CD4-positive, alpha-beta T cell treated with Interleukin-2 at 100 ng/mL for 4 hours (primary cell): Measurements from ENCODE around the gene CSF2.
A peak's percentile ranks its signal among the peaks of the same experiment; 100 is the strongest.

ENCODE experiments used
- DNase-seq: peaks from one replicate; pipeline ENCODE4 v3.0.0-alpha.2; 2020; ENCODE audit warnings: low spot score

Gene CSF2

DNA sequence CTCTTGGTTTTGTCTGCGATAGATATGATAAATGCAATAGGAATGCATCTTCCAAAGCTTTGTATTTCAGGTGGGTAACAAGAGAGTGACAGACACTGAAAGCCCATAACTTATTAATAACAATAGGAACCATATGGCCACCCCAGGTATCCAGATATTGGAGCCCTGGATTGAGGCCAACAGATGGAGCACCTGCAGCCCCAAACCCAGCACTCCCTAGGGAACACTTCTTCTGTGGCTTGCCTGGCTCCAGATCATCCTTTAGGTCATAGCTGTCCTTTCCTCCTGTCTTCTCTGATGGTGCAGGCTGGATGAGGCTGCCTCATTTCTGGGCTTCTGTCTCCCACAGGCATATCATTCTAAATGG lies 18.2 kb upstream of the CSF2 start:
- no peak for DNase-seq

DNA sequence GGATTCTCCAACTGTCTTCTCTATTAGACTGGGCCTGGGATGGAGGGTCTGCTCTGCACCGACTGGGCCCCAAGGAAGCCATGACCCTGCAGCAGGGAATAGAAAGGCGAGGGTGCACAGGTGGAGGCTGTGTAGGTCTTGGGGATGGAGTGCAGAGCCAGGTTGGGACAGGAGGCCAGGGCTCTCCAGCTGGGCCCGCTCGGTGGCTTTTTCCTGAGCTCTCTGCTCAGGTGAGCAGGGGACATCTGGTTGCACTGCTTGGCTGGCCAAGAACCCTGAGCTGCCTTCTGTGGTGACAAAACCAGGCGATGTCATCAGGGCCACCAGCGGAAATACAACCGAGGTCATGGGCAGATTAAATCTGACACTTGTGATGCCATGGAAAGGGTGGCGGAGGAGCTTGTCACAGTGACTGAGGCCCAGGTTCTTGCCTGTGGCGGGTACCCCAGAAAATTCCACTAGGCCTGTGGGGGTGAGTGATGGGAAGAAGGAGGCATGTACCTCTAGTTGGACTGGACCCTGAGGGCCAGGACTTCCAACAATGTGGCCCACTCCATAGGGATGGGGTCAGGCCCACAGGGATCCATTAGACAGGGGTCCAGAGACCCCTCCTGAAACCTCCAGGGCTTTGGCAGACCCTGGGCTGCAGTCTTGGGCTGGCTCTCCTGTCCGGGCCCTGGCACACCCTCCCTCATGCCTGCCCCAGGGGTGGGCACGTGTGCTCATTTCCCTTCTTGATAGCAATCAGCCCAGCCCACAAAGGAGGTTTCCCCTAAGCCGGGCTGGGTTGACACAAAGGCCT lies 17.6 kb upstream of the CSF2 start:
- DNase-seq: peak; percentile 52

DNA sequence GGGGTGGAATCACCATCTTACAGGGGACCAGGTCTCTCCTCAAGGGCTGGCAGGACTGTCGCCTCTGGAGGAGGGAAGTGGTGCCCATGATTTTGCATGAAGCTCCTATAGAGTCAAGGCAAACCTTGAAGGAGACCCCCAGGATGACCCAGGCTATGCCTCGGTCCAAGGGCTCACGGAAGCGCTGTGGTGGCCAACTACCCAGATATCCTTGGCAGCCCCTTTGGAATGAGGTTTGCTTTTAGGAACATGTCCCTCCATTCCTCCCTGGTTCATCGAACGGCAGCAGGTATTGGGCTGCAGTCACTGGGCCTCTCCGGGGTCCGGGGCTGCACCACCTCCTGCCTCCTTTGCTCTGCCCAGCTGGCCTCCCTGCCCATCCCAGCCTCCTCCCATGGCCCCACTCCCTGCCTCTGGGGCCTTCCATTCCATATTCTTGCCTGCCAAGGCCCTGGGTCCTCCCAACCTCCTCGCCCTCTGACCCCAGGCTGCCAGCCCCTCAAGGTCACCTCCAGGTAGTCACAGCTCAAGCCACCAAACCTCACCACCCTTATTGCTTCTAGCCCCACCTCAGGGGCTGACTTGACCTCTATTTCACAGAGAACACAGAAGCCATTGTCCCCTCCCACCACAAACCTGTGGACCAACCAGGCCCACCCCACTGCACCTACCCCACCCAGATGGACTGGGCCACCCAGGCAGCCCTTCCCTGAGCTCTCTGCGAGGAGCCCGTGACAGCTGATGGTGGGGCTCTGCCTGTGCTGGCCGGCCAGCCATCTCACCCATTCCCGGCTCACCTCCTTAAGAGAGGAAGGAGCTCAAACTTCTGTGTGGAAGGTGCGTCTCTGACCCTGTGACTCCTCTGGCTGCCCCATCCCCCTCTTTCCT lies 16.7 kb upstream of the CSF2 start:
- no peak for DNase-seq

DNA sequence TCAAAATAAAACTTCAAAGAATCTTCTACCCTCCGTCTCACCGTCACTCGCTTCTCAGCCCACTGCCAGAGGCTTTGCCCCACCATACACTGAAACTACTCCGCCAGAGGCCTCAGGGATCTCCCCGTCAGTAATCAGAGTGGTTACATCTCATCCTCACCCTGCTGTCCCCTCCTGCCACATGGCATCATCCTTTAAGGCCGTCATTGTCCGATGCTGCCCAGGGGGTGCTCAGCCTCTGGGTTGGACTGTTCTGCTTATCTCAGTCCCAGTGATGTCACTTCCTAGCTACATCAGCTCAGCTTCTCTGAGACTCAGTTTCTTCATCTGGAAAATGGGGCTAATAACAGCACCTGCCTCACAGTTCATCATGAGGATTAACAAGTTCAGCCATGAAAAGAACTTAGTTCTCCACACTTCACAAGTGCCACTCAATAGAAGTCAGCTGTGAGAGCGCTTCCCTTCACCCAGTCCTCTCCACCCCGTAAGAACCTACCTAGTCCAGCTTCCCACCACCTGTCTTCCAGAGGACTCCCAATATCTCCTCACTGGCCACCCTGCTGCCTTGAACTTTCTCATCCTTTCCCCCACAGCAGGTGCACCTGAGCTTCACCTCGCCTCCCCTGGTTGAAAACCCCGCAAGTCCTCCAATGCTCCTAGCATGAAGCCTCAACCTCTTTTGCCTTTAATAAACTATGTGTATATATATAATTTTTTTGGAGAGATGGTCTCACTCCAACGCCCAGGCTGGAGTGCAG lies 15.9 kb upstream of the CSF2 start:
- no peak for DNase-seq

DNA sequence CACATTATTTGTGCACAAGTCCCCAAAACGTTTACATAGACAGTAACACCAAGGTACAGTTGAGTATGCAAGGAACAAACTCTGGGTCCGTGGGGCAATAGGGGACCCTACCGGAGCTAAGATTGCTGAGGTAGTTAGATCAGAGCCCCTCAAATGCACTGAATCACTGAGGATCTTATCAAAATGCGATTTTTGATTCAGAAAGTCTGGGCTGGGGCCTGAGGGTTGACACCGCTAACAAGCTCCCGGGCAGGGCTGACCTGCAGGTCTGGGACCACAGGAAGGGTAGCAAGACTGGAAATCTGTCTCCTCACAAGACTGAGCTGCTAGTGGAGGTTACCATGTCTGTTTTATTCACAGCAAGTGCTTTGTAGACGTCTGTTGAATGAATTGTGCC lies 14.9 kb upstream of the CSF2 start:
- DNase-seq: no peak

DNA sequence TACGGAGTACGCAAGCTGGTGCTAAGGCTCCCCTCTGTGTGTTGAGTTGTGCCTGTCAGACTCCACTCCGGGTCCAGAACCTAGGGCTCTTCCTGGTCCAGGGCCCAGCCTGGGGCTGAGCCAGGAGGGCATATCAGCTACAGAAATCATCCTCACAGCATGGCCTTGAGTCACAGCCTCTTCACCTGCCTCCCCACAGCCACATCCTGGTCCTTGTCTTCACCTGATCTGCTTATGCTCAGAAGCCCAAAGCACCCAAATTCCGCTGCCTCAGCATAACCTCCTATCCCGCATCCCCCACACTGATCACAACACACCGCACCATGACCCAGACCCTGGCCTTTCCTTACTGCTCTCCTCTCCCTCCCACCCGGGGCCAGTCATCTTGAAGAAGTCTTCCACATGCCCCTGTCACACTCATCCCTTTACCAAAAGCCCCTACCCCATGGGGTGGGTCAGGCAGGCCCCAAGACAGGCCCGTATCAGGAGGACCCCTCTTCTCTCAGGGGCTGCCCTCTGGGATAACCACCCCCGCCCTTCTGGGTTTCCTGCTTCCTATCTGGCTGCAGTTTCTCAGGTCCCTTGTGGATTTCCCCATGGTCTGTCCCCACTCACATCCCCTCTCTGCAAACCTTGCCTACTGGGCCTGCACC lies 14.4 kb upstream of the CSF2 start:
- DNase-seq: peak; percentile 42

DNA sequence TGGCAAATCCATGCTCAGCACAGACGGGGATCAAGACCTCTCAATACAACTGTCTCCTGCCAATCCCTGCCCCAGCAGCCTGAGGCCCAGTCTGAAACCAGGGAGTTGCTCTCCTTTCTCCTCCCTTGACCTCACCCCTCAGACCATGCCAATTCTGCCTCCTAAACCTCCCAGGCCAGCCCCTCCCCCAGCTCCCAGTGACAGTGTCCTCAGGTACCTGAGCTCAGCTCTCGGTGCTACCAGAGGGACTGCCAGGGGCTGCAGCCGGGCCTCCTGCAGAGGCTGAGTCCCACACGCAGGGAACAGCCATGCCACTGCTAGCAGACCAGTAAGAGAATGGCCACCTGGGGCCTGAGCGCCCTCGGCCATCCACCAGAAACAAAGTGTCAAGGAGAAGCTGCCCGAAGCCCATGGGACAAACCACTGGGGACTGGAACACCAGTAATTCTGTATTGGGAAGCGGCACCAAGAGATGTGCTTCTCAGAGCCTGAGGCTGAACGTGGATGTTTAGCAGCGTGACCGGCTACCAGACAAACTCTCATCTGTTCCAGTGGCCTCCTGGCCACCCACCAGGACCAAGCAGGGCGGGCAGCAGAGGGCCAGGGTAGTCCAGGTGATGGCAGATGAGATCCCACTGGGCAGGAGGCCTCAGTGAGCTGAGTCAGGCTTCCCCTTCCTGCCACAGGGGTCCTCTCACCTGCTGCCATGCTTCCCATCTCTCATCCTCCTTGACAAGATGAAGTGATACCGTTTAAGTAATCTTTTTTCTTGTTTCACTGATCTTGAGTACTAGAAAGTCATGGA lies 13.7 kb upstream of the CSF2 start:
- DNase-seq: no peak

DNA sequence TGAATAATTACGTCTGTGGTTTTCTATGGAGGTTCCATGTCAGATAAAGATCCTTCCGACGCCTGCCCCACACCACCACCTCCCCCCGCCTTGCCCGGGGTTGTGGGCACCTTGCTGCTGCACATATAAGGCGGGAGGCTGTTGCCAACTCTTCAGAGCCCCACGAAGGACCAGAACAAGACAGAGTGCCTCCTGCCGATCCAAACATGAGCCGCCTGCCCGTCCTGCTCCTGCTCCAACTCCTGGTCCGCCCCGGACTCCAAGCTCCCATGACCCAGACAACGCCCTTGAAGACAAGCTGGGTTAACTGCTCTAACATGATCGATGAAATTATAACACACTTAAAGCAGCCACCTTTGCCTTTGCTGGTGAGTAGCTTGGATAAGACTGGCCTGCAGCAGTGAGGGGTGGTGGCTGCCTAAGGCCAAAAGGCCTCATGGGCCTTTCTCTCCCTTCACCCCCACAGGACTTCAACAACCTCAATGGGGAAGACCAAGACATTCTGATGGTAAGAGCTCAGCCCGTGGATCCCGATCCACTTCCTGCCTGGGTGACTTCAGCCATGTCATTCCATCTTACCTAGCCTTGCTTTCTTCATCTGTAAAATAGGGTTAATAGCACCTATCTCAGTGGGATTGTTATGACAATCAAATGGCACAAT lies 13.0 kb upstream of the CSF2 start, which contains the start of gene IL3:
Gene IL3, plus strand, starts transcription at position 155 of the 661 bp plus-strand sequence. Its CDS starts 52 bp downstream, at position 207.
- no peak for DNase-seq

DNA sequence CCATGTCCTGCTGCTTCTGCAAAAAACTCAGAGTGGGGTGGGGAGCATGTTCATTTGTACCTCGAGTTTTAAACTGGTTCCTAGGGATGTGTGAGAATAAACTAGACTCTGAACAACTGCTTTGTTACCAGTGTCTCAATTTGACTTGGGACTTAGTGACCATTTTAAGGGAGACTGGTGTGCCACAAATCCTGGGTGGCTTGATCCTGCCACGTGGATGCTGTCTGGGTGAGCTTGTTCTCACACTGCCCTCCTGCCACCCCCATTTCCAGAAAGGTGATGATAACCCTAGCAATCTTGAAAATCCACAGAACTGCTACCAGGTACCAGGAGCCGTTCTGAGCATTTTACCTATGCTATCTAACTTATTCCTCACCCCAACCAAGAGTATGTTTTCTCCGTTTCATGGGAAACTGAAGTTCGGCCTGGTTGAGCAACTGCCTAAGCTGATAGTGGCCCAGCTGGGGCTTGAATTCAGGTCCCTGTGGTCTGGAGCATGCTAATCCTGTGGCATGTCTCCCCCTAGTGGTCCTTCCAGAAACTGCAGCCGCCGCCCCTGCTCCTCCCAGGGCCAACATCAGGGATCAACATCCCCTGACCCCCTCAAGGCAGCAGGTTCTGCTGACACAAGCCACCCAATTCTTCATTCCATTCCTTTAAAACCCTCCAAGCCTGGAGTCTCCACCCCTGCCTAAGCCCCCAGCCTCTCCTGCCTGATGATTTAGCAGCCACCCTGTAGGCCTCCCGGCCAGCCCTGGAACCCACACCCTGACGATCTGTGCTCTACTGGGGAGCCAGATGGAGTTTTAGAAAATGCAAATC lies 10.3 kb upstream of the CSF2 start:
- peak; percentile 80 for DNase-seq

DNA sequence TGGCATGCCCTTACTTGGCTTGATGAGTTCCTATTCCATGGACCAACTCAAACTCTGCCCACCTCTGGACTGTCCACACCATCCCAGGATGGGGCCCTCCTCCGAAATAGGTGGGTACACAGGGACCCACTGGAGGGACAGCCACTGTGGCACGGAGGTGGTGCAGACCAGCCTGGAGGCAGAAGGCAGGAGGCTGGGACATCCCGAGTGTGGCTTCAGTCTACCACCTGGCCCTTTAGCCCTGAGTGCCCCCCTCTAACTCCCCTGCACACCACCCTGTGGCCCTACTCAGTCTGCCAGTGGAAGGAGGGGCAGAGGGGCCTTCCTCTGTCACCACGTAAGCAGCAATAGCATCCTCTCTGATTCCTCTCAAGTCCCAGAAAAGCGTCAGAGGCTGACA lies 9.4 kb upstream of the CSF2 start:
- DNase-seq: no peak

DNA sequence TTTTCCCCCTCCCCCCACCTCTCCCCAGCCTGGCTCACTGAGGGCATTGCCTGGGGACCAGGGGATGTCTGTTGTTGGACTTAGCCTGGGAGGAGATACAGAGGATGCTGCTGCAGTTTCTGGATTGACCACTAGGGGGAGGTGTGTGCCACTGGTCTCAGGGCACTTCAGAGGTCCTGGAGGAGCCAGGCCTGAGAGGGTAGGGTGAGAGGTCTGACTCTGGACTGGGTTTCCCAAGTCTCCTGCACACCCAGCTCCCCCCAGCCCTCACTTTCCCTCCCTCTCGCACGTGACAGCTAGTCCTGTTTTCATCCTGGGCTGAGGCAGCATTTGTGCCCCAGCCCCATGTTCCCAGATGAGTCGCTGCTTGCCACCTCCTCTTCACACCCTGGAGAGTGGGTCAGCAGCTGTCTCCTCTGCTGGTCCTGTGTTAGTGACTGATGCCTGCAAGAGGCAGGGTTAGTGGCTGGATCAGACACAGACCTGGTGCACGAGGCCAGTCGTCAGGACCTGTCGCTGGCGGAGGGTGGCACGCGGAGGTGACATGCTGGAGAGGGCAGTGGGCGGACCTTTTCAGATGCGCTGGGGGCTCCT lies 8.8 kb upstream of the CSF2 start:
- peak; percentile 82 for DNase-seq

DNA sequence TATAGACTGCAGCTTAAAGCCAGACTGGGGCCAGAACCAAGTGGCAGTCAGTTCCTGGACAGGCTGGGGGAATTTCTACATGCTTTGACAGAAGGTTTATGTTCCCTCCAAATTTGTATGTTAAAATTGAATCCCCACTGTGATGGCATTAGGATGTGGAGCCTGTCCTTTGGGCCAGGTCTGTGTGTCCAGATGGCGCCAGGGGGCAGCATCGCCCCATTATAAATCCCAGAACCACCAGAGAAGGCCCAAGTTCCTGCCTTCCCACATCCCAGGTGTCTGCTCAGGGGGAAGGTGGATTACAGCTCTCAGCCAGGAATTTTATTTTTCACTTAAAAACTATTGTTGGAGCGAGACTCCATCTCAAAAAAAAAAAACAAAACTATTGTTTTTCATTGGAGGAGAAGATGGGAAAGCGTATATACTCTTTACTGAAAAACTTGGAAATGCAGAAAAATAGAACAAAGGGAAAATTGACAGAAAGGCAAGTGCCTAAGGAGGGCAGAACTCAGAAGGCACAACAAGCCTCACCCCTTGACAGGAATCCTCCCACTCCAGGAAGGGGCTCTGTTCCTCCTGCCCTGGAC lies 8.1 kb upstream of the CSF2 start:
- peak; percentile 57 for DNase-seq

DNA sequence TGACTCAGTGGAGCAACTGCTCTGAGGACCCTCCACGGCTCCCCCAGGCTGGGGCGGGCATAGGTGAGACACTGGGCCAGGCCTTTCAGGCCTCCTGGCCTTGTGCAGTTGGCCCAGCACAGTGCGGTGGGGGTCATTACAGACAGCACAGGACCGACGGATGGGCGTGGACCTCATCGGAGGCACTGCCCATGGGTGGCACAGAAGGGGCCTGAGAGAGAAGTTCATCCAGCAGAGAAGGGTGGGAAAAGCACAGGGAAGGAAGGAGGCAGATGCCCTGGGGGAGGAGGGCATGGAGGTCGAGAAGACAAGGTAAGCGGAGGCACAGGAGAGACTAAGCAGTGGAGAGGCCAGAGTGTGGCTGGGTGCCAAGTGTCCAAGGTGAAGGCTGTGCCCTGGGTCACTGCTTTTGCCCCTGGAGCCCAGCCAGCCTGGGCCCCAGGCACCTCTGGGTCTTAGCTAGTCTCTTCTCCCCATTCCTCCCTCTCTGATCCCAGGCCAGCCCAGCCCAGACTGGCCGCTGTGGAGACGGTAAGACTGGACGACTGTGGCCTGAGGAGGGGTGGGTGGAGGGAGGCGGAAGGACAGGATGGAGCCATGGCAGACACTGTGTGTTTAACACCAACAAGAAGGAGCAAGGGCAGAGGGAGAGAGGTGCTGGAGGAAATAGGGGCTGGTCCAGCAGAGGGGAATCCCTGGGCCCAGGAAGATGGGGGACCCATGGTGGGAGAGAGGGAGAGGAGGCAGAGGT lies 7.5 kb upstream of the CSF2 start:
- DNase-seq: no peak

DNA sequence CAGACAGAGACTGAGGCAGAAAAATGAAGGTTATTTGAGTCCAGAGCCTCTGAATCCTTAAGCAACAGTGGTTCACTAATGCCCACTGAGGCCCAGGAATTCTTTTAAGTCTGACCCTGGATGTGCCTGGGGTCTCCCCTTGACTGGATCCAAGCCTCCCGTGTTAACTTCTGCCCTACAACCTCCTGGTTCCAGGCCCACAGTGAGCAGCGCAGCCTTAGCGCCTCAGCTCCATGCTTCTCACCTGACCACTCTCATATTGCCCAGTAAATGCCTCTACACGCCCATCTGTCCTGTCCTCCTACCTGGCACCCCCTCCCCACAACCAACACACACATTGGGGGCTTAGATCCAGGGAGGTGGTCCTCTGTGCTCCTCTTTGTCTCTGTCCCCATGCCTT lies 6.7 kb upstream of the CSF2 start:
- DNase-seq: no peak

DNA sequence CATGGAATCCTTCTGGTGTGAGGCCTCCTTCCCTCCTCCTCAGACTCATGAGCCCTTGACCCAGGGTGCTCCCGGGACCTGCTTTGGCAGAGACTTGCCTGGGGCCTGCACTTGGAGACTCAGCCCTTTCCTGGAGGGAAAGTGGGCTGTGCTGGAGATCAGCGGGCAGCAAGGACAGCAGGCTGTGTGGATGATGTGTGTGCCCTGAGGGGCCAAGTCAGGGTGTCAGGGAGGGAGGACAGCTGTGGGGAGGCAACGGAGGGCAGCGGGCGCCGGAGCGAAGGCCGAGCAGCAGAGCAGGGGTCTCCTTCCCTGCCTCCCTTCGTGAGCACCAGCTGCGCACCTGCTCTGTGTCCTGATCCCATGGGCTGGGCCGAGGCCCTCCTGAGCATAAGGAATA lies 6.1 kb upstream of the CSF2 start:
- DNase-seq: no peak

DNA sequence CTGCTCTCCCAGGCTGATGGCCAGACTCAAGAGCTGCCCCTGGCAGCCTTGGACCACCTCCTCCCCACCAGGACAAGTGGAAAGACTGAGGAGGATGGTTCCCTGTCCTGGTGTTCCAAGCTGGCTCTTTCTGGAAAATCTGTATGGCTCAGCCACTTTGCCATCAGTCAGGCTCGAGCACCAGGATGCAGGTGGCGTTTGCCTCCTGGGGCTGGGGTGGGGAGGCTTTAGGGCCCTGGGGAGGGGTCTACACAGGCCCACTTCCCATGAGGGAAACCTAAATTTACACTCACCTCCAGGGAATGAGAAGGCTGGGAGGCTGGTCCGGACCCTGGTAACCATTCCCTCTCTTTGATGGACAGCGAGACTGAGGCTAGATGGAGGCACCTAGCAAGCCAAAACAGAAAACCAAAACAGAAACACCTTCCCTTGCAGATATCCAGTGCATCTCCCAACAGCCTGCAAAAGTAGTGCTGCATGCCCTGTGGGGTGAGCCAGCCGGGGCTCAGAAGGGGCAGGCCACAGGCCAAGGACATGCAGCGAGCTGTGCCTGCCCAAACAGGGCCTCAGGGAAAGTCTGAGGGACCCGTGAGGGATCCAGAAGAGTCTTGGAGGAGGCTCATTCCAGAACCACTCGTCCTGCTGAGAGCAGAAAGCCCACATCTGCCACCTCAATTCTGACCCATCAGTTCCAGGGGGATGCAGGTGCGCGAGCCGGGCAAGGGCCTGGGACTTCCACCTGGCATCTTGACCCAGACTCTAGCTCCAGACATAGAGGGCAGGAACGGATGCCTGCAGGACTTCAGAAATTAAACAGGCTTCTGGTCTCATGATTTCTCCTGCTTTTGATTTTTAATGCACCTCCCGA lies 5.4 kb upstream of the CSF2 start:
- DNase-seq: no peak

DNA sequence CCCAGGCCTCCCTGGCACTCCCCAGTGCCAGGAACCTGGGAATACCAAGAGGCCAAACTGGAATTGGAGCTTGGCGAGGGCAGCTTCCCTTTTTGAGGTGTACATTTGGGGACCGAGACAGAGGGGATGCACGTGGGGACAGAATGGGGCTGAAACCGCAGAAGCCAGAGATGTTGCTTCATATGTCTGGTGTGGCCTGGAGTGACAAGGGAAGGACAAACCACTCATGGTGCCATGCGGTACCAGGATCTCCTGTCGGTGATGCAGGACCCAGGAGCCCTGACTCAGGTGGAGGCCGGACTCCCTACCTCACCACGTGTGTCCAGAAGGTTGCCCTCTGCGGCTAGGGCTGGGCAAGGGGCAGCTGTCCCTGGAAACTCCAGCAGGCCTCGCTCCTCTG lies 4.0 kb upstream of the CSF2 start:
- DNase-seq: no peak
